Stimulated activated naive CD4-positive, alpha-beta T cell treated with Interleukin-2 at 50 U/mL for 16 hours (primary cell): ENCODE data around the gene CTSE.
A peak's percentile ranks its signal among the peaks of the same experiment; 100 is the strongest.

Experiments used
- DNase-seq: peaks from one replicate; lab custom pipeline; 2025; lab: John Stamatoyannopoulos, UW

Gene CTSE

DNA sequence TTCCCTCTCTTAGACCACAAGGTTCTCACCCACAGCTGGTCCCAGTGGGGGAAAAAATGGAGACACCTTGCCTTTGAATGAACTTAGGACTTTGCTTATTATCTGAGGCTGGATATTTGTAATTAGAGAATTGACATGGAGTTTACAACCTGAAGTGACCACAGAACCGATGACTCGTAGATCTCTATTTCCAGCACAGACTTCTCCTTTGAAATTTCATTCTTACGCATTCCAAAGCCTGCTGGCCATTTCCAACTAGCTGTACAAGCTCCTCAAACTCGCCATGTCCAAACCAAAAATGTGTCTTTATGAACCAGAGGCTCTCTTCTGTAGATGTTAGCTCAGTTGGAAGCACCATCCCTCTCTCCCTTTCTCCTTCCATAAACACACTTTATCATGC lies 32.5 kb downstream of the CTSE start:
- DNase-seq, result no peak

DNA sequence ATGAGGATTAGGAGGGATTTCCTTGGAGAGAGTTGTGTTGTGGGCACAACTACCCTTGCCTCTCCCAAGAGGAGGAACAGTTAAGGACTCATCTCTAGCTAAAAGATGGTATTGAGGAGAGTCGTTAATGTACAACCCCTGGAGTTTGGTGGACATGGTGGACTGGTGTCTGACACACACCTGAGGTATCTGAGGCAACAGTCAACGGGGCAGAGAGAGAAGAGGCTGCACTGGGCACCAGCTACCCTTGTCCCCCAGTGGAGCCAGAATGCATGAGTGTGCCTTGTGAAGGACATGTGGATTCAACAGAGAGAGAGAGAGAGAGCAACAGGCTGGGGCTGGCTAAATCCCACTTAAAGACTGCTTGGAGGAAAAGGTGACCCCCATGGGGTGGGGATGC lies 33.5 kb downstream of the CTSE start:
- DNase-seq, result no peak

DNA sequence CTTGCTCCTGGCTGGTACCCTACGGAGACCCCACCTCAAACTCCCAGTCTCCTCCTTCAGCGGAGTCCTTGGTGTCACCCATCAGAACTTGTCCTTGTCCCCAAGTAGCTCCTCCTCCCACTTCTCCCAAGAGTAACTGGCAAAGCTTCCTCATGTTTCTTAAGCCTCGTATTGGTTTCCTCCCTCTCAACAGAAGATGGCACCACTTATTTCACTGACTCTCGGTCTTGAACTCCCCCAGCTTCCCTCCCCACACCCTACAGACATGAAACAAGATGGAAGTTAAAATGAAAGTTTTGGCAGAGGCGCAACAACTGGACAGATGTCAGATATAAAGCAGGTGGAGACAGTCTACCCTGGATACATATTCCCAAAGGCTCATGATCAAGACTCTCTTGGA lies 33.9 kb downstream of the CTSE start:
- no peak for DNase-seq

DNA sequence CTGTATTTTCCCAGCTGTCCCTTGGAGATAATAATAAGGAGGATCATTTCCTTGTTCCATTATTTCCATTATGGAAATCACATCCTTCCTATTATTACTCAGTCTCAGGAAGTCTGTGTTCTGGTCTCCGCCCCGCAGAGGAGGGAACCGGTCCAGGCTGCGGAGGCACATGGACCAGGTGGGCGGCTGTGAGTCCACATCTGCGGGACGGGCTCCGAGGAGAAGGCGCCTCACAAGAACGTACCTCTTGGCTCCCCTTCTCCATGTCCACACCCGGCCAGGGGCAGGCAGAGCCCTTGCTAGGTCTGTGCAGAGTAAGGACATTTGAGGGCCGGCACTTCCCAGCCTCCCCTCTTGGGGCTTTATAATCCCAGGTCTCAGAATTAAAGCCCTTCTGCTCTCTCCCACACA lies 35.1 kb downstream of the CTSE start:
- no peak for DNase-seq

DNA sequence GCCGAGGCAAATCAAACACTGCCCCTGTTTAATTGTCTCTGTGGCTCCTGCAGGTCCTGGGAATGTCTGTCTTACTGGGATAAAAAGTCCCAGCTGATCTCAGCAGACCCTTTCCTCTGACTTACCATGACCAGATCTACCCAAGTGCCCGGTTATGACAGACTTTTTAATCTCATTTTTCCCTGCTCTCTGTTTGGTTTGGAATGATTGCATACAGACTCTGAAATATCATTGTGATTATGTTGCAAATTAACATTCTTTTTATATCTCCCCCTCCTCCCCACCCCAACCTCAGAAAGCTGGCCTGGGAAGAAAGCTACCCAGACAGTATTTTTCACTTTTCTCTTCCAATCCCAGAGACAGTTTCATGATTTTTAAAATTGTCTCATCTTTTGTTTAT lies 36.8 kb downstream of the CTSE start:
- DNase-seq, result no peak

DNA sequence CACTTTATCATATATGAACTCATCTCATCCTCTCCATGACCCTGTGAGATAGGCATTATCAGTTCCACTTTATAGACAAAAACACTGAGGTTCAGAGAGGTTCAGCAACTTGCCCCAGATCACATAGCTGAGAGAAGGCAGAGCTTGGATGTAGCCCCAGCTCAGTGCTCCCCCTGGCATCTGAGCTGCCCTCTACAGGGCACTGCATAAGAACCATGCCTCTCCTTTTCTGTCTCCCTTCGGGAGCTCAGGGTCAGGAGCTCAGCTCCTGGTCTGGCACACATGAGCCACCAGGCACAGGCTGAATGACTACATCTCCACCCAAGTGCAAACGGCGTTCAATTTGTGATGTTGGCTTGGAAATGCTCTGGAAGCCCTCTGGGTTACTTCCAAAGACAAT lies 37.4 kb downstream of the CTSE start:
- DNase-seq, result no peak

DNA sequence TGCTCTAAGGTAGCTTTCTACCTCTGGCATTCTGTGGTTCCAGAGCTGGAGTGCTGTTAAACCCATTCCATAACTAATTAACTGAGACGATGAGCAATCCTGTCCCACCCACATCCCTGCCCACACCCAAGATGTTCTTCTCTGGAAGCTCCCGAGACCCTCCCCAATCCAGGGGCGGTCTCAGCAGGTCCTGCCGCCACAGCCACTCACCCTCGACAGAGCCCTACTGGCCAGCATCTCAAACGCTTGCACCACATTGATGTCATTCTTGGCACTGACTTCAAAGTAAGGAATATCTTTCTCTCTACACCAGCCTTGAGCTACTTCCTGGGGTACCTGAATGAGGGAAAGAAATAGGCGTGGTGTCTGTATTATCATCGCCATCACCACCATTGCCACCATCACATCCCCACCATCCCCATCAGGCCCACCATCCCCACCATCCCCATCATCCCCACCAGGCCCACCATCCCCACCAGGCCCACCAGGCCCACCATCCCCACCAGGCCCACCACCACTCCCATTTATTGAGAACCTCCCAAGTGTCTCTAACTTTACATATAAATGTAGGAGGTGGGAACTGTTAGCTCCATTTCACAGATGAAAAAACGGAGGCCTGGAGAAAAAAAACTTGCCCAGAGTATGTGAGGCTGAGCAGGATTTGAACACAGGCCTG lies 38.2 kb downstream of the CTSE start:
- DNase-seq, result no peak

DNA sequence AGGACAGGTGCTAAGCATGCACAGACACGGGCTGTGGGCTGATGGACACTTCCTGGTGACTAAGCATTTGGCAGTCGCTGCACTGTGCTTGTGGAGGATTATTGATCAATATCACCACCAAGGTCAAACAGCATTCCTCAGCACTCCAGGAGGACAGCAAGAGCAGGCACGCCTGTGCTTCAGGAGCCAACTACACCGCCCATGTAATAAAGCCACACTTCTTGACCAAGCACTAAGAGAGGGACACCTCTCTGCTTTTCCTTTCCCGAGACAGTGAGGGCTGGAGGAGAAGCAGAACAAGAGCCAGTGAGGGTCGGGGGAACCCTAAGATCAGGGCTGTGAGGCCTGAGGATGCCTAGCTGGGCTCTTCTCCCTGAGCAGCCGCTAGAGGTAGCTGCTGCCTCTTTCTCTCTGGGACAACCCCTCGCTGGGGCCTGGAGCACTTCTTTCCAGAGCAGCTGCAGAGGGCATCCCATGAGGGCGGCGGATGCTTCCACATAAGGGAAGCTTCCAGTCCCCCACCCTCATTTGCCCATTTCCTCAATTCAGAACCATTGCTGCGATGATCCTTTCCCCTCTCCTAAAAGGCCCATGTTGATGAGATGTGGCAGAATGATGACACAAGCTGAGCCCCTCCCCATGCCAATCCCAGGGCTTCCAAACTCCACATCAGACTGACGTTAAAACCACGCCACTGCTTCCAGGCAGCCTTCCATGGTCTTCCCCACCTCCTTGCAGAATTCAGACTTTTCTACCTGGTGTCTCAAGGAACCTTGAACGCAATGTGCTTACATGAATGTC lies 39.6 kb downstream of the CTSE start:
- no peak for DNase-seq

DNA sequence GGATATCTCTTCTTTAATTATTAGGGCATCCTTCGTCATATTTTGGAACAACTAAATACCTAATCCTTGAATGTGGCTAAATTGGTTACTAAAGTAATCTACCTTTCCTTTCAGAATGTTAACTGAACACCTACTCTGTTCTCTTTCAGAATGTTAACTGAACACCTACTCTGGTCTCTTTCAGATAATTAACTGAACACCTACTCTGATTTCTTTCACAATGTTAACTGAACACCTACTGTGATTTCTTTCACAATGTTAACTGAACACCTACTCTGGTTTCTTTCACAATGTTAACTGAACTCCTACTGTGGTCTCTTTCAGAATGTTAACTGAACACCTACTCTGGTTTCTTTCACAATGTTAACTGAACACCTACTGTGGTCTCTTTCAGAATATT lies 42.4 kb downstream of the CTSE start:
- no peak for DNase-seq

DNA sequence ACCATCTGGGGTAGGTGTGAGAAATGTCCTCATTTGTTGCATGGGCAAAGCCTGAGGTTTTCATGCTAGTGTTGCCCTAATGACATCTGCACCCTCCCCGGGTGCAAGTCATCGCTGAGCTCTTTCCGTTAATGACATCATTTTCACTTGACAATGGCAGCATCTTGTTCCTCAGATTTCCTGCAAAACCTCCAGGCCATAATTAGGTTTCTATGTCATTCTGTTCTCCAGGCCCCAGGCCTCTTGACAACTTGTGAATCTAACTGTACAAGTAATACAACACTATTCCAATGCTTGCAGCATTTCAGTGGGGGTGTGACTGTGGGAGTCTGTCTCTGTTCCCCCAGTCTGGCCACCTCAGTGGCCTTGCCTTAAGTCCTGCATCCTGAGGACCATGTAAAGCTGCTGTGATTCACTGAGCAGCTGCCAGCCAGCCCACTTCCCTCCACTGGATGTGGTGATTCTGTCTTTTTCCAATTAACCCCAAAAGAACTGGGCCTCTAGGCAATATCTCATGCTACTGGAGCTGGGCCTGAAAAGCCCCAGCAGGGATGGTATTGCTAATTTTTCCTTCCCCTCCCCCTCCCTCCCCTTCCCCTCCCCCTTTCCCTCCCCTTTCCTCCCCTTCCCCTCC lies 43.3 kb downstream of the CTSE start:
- no peak for DNase-seq

DNA sequence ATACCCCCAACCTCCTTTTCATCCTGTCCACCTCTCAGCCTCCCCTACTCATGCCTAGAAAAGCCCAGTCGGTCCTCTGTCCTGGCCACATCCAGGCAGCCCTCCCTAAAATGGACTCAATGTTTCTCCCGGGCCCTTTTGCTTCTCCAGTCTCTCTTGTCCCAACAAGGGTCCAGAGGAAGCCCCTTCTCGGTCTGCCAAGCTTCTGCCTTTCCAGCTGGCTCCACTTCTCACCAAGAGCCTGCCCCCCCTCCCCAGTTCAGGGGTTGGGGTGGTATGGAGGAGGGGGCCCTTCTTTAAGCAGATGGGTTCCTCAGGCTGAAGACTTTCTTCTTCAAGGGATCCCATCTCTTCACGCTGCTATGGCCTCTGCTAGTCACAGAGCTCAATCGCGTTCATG lies 44.4 kb downstream of the CTSE start:
- no peak for DNase-seq

DNA sequence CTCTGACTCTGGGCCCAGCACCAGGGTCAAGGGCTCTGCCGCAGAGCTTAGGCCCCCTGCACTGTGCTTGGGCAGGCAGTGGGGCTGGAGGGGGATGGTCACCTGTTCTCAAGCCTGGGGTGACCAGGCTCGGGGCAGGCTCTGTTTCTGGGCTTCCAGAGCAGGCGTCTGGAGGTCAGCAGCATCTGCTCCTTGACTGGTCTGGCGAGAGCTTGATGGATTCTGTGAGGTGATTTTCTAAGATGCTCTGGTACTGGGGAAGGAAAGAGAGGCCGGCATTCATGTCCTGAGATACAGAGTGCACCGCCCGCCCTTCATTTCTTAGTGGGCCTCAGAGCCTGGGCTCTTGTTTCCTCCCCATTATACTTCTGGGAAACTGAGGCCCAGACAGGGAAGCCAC lies 45.0 kb downstream of the CTSE start:
- no peak for DNase-seq

DNA sequence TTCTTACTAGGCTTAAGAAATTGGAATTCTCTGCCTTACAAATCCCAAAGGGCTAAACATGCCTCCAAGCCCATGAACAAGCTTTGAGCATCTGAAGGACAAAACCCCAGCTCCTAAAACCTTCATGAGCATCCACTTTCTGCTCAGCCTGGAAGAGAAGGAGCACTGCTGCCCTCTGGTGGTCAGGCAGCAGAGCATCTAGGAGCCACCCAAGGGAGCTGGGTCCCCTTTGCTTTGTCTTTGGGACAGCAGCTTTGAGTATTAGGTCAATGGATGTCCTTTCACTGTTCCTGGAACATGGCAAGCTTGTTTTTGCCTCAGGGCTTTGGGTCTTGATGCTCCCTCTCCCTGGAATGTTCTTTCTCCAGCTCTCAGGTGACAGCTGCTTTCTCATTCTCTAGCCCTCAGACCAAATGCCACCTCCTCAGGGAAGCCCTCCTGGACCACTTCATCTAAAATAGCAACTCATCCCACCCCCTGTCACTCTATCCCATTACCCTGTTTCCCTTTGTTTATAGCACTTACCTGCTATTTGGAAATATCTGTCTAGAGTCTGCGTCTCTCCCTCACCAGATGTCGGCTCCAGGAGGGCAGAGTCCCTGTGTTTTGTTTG lies 46.2 kb downstream of the CTSE start:
- peak; percentile 61 for DNase-seq

DNA sequence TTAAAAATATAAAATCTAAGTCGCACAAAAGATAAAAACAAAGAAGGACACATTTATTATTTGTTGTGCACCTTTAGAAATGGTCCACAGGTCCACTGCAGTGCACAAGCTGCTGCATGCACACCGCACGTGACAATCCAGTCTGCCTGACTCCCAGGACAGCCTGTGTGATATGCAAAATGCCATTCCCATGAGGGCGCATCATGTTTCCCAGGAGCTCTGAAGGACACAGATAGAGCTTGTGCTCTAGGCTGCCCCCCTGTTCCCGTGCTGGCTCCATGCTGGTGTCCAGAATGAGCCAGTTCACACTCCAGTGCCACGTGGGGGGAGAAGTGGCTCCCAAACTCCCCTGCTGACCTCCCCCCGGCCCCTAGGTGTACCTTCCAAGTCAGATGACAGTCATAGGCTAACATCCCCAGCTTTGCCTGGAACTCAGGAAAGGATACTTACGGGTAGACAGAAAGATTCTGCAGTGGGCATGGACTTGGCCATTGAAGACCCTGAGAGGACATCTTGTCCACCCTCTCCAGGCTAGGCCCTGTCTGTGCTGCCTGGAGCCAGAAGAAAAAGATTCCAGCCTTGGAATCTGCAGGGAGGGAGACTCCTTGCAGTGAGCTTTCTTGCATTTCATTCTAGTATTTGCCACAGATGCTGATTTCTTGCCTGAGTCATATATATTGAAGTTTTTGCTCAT lies 46.8 kb downstream of the CTSE start:
- DNase-seq, result no peak

DNA sequence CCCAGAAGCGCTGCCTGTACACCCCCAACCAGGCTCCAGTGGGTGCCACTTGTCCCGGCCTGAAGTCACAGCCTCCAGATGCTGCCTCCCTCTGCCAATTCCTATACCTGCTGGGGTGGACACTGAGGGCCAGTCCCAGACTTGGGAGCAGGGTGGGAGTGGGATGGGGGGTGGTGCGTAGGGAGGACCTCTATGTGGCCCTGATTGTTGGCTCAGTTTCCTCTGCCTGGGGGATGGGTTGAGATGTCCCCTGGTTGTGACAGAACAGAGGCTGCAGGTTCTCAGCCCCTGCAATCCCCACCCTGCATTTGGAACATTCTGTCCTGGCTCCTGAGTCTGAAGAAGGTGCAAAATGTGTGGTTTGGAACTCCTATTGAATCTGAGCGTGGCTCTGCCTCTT lies 47.7 kb downstream of the CTSE start:
- no peak for DNase-seq

DNA sequence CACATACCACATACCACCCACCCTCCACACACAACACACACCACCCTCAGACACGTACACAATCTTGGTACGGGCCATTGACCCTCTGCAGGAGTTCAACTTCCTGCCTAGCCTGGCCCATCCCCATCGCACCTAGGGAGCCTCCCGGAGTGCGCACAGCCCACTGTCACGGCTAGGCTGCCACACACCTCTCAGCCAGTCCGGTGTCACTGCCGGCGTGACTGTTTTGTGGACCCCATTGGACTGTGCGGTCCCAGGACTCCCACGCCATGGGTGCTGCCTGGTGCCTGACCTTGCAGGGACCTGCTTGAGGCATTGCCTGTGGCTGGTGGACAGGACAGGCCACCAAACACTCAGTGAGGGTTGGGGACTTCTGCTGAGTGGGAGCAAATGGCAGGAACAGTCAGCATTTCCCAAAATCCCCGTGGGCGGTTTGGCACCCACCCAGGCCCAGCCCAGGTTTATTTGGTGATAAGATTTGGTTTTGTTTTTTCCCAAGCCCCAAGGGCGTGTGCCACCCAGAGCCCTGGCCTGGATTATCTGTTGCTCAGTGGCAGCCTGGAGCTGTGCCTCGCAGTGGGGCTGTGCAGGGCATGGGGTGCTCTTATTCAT lies 48.2 kb downstream of the CTSE start:
- no peak for DNase-seq

DNA sequence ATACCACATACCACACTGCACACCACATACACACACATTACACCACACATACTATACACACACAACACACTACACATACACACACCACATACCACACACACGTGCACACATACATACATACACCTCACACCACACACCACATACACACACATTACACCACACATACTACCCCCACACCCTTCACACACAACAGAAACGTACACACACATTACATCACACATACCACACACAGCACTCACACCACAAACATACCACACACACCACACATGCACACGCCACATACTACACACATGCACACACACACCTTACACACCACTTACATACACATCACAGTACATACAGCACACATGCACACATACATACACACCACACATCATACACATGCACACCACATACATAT lies 49.0 kb downstream of the CTSE start:
- DNase-seq, result no peak

DNA sequence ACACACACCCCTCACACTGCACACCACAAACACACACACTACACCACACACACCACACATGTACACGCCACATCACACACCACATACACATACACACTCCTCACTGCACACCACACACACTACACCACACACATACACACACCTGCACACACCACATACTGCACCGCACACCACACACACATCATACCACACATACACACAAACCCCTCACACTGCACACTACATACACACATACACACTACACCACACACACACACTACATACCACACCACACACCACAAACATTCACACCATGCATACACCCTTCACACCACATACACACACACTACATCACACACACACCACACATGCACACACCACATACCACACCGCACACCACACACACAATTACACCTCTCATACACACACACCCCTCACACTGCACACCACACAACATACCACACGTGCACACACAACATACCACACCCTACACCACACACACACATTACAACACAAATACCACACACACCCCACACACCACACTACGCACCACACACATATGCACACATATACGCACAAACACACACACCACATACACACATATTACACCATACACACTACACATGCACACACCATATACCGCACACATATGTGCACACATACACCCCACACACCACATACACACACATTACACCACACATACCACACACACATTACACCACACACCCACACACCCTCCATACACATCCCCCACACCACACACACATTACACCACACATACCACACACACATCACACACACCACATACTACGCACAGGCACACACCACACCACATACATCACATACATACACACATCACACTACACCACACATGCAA lies 50.1 kb downstream of the CTSE start:
- DNase-seq, result no peak

DNA sequence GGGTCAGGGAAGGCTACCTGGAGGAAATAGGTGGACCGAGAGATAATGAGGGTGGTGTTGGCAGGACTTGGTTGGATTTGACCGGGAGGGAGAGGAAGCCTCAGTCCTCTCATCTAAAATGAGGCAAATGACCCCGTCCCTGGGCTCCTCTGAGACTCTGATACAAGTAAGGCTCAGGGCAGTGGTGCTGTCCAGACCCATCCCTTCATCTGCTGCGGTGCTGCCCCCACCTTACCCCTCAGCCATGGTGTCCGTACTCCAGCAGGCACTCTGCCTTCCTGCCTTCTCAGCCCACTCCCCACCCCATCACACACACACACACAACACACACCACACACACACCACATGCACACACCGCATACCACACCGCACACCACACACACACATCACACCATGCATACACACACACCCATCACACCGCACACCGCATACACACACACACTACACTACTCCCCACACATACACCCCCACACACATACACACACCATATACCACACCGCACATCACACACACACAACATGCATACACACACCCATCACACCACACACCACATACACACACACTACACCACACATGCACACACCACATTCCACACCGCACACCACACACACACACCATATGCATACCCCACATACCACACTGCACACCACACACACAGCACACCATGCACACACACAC lies 51.1 kb downstream of the CTSE start:
- DNase-seq, result no peak

DNA sequence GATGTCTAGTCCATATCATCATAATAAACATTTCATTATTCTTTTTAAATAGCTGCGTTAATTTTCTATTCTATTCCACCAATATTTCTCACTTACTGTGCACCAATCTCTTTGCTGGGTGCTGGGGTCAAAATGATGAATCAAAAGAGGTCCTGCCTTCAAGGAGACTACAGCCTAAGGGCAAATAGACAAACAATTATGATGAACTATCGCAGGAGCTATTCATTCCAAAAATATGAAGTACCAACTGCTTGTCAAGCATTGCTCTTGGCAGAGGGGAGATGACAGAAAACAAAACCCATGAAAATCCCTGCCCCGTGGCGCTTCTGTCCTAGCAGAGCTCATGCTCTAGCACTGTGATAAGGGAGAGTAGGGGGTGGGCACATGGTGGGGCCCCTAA lies 51.6 kb downstream of the CTSE start:
- no peak for DNase-seq
